GM19463 (cell line): Measurements from ENCODE around the gene CR1L.
"Not testable (repeated sequence)": the region's sequence is repeated elsewhere in the genome, so short reads cannot be mapped to it uniquely, and the experiment has no call there.

Source experiments
- ATAC-seq: cut with Tn5 transposase; IDR thresholded peaks from one replicate; pipeline ENCODE4 v1.9.1; 2021; ENCODE audit warnings: mild to moderate bottlenecking, moderate library complexity; ENCODE audit not compliant: unreplicated experiment

The CR1L gene

DNA sequence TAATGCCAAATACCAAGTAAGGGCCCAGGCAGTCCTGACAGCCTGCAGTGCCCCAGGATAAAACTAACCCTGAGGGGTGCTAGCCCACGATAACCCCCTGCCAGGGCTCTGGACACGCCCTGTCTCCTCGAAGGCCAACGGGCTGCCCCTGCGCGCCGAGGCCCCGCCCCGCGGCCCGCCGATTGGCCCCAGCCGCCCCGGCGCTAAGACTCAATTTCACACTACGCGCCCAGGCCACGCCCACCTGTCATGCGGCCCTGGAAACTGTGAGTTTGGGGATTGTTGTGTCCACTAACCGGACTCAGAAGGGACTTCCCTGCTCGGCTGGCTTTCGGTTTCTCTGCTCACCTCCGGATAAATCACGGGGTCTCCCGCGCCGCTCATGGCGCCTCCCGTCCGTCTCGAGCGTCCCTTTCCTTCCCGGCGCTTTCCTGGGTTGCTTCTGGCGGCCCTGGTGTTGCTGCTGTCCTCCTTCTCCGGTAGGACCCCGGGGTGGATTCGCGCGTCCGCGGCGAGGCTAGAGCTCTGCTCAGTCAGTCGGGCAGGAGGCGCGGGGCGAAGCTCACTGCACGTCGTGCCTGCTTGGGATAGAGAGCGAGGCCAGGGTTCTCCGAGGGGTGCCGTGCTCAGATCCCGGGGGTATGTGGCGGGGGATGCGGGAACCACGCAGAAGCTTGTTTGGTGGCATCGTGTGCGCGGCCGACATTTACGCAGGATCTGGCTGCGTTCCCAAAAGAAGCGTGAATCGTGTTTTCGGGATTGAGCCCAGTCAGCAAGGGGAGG lies at the start of gene CR1L:
Gene CR1L (plus strand): TSS at position 282 of the 783 bp plus-strand sequence. CDS start 101 bp downstream, at position 383.
- peak; percentile 97 for ATAC-seq

DNA sequence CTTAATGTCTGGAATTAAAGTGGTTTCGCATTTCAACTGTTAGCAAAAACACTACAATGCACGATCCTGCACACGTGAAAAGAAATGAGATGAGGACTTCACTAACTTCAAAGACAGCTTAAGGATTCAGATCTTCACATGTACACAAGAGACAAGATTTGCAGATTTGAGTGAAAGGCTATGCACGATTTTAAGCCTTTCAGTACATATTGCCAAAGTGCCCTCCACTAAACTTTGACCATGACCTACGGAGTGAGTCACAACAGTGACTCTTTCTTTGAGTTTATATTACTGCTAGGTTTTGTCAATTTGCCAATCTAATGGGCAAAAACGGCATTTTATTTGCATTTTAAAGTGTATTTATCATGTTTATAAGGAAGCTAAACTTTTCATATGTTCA lies 41.2 kb upstream of the CR1L start:
- no peak for ATAC-seq

DNA sequence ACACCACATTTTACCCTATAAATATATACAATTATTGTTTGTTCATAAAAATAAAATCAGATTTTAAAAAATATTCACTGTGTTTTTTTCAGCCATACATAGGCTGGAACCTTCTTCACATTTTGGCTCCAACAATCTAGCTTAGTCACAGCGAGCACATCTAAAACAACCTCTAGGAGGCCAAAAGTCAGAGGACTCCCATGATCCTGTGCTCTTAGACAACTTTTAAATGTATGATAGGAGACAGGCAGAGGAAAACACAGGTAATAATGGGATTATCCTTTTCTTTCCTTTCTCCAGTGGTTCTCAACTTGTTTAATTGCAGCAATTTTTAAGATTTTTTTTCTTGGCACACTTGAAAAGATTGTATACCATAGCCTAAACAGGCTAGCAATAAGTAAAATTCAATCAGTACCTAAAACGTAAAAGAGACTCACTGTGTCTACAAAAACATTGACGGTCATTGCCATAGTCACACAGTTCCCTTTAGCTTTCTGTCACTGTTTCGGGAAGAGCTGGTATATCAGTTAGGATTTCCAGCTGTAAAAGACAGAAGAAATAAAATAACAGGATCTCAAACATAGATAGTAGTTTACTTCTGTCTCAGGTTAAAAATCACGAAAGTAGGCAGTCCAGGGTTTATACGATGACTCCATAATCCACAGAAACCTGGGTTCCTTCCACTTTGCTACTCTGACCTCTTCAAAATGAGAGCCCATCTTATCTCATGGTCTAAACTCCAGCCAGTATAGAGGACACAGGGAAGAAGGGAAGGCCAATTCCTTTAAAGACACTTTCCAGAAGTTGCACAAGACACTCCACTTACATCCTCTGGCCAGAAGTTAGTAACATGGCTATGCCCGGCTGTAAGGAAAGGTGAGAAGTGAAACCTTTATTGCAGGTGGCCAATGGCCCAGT lies 39.2 kb upstream of the CR1L start:
- no peak for ATAC-seq

DNA sequence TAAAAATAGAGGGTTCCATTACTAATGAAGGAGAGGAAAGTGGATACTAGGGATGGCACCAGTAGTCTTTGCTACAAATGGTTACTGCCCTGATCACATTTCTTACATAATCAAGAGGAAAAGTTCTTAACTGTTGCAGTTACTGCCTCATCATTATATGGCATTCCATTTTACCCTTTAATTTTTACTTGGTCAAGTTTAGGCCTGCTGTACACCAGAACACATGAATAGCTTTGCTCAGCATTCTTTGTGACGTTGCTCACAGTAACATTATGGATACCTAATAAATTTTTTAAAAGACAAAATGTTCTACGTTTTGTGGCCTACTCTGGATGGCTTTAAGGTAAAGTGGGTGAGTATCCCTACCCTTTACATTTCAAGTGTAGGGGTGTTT lies 38.6 kb upstream of the CR1L start:
- ATAC-seq = no peak

DNA sequence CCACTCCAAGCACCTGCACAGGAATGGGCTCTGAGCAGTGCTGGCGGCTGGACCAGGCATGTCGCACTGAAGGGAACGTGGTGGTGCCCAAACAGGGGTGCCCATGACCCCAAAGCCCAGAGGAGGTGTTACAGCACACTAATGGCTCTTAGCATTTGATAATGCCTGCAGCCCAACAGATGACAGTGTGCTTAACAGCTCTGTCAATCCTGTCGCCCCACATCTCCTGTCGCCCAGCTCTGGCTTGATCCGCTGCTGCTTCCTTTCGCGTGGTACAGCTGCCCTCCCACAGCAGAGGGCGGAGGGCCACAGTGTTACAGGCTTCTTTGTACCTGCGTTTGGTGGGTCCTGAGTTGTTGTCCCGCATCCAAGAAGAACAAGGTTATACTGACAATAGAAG lies 32.2 kb upstream of the CR1L start:
- ATAC-seq = no peak

DNA sequence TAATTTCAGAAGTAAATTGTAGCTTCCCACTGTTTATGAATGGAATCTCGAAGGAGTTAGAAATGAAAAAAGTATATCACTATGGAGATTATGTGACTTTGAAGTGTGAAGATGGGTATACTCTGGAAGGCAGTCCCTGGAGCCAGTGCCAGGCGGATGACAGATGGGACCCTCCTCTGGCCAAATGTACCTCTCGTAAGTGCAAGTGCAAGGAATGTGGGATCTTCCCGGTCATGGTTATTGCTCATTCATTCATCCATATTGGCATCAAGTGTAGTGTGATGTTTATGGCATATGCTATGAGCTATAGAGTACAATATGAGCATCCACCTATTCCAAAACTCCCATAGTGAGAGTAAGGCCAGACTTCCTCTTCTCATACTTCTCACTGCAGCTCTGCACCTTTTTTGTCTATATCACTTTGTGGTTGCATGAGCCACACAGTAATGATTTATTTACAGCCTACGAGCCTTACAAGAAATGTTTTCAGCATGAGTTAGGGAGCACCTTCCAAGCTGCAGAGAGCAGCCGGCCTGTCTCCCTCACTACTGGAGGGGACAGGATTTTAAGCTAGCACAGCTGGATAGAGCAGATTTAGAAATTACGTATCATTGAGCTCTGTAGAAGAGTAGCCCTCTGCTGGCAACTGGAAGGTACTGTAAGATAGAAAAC lies 24.9 kb upstream of the CR1L start:
- ATAC-seq = peak; percentile 91

DNA sequence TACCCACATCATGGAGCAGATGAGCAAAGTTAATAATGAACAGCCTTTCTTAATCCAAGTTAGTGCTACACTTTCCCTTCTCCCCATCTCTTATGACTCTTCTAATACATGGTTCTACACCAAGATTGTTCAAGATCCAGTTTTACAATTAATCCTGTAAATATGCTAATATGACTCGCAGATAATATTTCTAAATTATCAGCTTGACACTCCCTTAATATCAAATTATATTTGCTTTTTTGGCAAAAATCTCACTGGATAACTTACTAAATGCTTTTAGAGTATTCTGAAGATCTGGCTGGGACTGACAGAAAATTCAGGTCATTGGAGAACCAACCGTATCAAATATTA lies 24.4 kb upstream of the CR1L start:
- no peak for ATAC-seq

DNA sequence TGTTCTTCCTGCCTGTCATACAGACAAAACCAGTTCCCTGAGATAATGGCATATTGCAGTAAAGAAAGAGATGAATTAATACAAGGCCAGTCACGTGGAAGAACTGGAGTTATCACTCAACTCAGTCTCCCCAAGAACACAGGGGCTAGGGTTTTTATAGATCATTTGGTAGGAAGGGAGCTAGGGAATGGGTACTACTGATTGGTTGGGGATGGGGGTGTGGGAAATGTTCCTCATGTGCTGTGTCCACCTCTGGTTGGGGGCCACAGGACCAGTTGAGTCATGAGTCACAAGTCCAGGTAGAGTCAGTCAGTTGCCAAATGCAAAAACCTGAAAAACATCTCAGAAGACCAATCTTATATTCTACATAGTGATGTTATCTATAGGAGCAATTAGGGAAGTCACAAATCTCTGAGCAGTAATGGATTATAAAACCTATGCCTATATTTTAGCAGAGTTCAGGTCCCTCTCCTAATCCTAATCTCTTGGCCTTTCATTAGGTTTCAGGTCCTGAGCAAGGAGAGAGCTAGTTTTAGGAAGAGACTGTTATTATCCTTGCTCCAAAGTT lies 19.3 kb upstream of the CR1L start:
- not testable (repeated sequence) for ATAC-seq

DNA sequence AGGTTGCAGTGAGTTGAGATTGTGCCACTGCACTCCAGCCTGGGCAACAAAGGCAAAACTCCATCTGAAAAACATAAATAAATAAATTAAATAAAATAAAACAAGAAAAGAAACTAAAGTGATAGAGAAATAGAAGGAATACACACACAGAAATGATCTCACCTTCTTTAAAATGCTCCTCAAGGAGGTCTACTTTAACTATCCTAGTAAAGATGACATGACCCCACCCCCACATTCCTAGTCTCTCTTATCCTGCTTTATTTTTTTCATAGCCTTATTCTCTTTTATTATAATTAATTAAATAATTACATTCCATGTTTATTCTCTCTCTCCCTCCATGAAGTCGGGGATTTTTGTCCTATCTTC lies 18.0 kb upstream of the CR1L start:
- no peak for ATAC-seq

DNA sequence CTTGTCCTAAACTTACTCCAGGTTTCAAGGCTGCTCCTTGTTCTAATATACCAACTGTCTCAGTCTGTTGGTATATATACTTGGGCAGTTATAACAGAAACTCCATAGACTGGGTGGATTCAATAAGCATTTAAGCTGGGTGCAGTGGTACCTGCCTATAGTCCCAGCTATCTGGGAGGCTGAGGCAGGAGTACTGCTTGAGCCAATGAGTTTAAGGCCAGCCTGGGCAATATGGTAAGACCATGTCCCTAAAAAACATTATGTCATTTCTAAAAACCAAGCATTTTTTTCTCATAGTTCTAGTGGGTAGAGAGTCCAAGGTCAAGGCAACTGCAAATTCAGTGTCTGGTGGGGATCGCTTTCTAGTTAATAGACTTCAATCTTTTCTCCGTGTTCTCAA lies 17.4 kb upstream of the CR1L start:
- ATAC-seq = no peak

DNA sequence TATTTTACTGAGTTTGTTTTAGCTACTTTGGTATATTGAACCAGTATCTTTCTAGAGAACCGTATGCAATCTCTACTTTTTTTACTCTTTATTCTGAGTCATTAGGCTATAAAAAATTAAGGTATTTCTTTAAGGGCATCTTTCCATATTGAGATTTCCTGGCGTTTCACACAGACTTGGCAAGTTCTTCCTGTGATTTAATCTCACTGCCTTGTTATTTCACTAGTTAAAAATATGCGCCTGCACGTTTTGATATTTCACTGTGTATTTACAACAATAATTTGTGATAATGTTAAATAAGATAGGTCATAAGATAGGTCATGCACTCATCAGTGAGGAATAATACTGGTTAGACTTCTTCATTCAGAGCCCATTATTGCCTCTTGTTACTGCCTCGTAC lies 16.2 kb upstream of the CR1L start:
- ATAC-seq = no peak

DNA sequence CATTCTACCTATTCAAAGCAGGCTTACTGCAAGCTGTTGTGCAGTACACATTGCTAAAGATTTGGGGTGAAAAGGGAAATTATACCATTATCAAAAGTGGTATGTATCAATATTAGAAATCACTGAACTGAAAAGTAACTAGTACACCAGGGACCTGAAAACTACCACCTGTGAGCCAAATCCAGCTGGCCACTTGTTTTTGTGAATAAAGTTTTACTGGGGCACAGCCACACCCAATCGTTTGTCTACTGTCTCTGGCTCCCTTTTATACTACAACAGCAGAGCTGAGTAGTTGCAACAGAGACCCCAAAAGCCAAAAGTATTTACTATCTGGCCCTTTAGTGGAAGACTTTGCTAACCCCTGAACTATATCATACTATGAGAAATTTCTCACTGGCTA lies 13.8 kb upstream of the CR1L start:
- ATAC-seq = no peak

DNA sequence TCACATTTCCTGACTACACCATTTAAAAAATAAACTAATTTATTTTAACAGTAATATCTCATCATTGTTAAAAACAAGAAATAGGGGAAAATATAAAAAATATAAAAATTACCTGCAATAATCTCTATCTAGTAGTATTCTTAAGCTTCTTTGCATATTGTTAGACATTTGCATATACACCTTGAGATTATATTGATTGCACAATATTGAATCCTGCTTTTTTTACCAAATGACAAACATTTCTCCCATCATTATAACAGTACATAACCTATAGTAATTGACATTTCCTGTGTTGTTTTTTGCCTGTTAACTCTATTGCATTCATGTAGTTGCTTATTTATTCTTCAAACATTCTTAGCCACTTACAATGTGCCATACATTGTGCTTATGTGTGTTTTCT lies 11.7 kb upstream of the CR1L start:
- ATAC-seq = no peak

DNA sequence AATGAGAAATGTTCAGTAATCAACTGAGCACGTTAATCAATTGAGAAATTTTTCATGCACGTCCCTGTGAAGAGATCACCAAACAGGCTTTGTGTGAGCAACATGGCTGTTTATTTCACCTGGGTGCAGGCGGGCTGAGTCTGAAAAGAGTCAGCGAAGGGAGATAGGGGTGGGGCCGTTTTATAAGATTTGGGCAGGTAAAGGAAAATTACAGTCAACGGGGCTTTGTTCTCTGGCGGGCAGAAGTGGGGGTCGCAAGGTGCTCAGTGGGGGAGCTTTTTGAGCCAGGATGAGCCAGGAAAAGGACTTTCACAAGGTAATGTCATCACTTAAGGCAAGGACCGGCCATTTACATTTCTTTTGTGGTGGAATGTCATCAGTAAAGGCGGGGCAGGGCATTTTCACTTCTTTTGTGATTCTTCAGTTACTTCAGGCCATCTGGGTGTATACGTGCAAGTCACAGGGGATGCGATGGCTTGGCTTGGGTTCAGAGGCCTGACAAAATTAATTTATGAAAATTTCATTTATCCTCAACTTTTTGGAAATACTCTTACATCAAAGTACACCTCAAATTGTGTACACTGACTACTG lies 11.1 kb upstream of the CR1L start:
- ATAC-seq = not testable (repeated sequence)

DNA sequence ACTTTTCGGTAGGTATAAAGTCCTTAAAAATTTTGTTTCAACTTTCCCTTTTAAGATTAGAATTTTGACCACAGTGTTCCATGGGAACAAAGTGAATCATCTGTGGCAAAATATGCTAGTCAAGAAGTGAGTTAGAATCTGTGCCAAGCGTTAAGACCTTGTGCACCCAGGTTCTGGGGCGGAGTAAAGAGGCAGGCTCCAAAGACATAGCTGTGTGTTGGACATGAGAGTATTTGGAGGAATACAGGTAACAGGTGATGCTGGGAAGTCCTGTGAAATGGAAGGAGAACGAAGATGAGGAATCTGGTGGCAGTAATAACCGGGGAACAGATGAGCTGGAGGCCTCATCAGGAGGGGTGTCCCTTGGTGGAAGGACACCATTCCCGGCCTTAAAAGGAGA lies 10.6 kb upstream of the CR1L start:
- ATAC-seq = not testable (repeated sequence)

DNA sequence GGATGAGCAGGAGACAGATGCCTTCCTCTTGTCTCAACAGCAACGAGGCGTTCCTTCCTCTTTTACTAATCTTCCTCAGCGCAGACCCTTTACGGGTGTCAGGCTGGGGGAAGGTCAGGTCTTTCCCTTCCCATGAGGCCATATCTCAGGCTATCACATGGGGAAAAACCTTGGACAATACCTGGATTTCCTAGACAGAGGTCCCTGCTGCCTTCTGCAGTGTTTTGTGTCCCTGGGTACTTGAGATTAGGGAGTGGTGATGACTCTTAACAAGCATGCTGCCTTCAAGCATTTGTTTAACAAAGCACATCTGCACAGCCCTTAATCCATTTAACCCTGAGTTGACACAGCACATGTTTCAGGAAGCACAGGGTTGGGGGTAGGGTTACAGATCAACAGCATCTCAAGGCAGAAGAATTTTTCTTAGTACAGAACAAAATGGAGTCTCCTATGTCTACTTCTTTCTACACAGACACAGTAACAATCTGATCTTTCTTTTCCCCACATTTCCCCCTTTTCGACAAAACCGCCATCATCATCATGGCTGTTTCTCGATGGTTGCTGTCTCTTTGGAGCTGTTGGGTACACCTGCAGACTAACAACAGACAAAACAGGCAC lies 9.3 kb upstream of the CR1L start:
- ATAC-seq = not testable (repeated sequence)

DNA sequence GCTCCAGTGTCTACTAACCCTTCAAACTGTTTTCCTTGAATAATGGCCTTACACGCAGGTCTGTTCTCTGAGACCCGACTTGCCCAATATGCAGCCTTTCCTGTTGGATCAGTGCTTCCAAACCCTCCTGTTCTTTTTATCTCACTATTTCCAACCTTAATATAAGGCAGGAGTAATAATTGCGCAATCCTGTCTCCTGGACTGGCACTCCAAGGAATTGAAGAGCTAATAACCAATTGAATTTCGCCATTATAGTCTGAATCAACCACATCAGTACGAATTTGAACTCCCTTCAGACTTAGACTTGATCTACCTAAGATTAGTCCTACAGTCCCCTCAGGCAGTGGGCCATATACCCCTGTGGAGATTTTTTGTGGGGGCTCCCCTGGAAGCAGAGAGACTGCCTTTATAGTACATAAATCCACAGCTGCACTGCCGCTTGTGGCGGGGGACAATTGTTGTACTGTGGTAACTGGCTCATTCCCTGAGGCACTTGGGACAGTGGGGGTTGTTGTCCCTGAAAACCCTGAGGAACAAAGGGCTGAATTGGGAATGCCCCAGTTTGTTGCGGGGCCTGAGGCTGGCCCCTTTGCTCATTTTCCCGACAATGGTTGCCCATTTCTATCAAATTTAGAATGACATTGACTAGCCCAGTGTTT lies 6.3 kb upstream of the CR1L start:
- ATAC-seq = not testable (repeated sequence)

DNA sequence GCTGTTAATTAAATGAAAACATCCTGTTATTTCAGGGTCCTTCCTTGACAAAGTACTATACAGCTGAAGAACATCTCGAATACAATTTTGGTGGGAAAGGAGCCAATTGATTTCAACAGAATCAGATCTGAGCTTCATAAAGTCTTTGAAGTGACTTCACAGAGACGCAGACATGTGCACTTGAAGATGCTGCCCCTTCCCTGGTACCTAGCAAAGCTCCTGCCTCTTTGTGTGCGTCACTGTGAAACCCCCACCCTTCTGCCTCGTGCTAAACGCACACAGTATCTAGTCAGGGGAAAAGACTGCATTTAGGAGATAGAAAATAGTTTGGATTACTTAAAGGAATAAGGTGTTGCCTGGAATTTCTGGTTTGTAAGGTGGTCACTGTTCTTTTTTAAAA lies 5.6 kb upstream of the CR1L start:
- ATAC-seq = not testable (repeated sequence)

DNA sequence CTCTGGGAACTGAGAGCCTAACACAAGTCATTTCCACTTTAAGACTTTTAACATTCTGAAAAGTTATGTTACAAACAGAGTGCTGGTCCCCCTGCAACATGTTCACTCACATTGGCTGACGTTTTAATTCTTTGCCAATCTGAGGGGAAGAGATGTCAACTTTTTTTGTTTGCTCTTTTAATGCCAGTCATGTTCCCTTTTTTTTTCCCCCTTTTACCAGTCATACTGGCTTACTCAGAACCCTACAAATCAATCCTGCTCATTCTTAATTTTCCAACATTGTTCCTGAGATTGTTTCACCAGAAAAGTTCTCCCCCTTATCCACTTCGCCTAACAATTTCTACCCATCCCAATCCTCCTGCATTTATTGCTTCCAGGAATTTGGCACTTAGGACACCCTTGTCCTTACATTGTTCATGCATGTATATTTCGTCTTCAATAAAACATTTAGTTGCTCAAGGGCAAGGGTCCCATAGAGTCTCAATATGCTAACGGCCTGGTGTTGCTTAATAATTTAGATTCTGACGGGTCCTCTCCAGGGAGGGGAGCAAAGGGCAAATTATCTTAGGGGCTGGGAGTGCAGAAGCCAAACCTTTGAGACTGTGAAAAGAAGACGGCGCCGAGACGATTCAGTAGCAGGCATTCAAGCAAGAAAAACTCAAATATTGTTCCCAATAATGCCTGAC lies 624 bp upstream of the CR1L start:
- no peak for ATAC-seq
